Osteocyte (in vitro differentiated cells): ENCODE results near the gene BET1L. TPM values are rescaled to one million over a fixed set of nuclear protein-coding genes. Genes with fewer than 3 reads are reported as not detected.
"Not testable (repeated sequence)": the region's sequence is repeated elsewhere in the genome, so short reads cannot be mapped to it uniquely, and the experiment has no call there.

Experiments
- DNase-seq: peaks from one replicate; pipeline ENCODE4 v3.0.0; 2021; ENCODE audit warnings: mixed read lengths; ENCODE audit not compliant: unreplicated experiment; ENCODE audit errors: extremely low spot score
- H3K27ac Mint-ChIP-seq: one replicate; pipeline ENCODE4 v1.8.0; 2021; ENCODE audit warnings: mild to moderate bottlenecking, mixed read lengths; ENCODE audit not compliant: unreplicated experiment
- H3K27me3 Mint-ChIP-seq: one replicate; pipeline ENCODE4 v1.8.0; 2021; ENCODE audit warnings: mixed read lengths; ENCODE audit not compliant: unreplicated experiment
- H3K36me3 Mint-ChIP-seq: one replicate; pipeline ENCODE4 v1.8.0; 2021; ENCODE audit warnings: mixed read lengths; ENCODE audit not compliant: unreplicated experiment
- H3K4me1 Mint-ChIP-seq: one replicate; pipeline ENCODE4 v1.8.0; 2021; ENCODE audit warnings: mixed read lengths; ENCODE audit not compliant: unreplicated experiment
- H3K4me3 Mint-ChIP-seq: one replicate; pipeline ENCODE4 v1.8.0; 2021; ENCODE audit warnings: mild to moderate bottlenecking, moderate library complexity, mixed read lengths; ENCODE audit not compliant: unreplicated experiment
- H3K9me3 Mint-ChIP-seq: one replicate; pipeline ENCODE4 v1.8.0; 2021; ENCODE audit warnings: mixed read lengths; ENCODE audit not compliant: unreplicated experiment
- CTCF ChIP-seq: fragments of 200-600 bp; sonication (generic); IDR thresholded peaks from 2 replicates; pipeline ENCODE4 v1.5.0; 2021; ENCODE audit warnings: antibody characterized with exemption, mild to moderate bottlenecking, moderate library complexity
- total RNA-seq: library from RNA; stranded (reverse); gene quantifications from 2 replicates; pipeline ENCODE4 v1.2.1, GENCODE V29; 2021

BET1L gene
- total RNA-seq, 1 donor from 2014 or later = 59.3 TPM

- no peaks in the 10 kb centered on the region for H3K27me3 Mint-ChIP-seq
- H3K9me3 Mint-ChIP-seq = no peaks in the 10 kb centered on the region
- DNase-seq = peak; percentile 83
- H3K4me1 Mint-ChIP-seq = no peaks in the 10 kb centered on the region
- H3K27ac Mint-ChIP-seq = no peak overlapping the region
- TF ChIP-seq CTCF = no peak
- H3K36me3 Mint-ChIP-seq = peaks cover 4% of the 10 kb centered on the region
- H3K4me3 Mint-ChIP-seq = no peak overlapping the region
Measured at GRCh38 chr11:196786-197731, 10.1 kb downstream of the BET1L start.

- H3K27ac Mint-ChIP-seq, H3K9me3 Mint-ChIP-seq, H3K4me1 Mint-ChIP-seq, H3K36me3 Mint-ChIP-seq, H3K27me3 Mint-ChIP-seq, DNase-seq, H3K4me3 Mint-ChIP-seq: not testable (repeated sequence)
Measured at GRCh38 chr11:193481-193880, 13.7 kb downstream of the BET1L start.

GRCh38 chr11:192674-193128 is 14.5 kb downstream of the BET1L start, which contains the start of gene SCGB1C1:
TSS of gene SCGB1C1 (plus strand) at chr11:193078. CDS start at chr11:193100, 22 bp downstream.
- not testable (repeated sequence) for H3K36me3 Mint-ChIP-seq, DNase-seq, H3K27me3 Mint-ChIP-seq, H3K4me1 Mint-ChIP-seq, H3K27ac Mint-ChIP-seq, H3K4me3 Mint-ChIP-seq, H3K9me3 Mint-ChIP-seq

DNA sequence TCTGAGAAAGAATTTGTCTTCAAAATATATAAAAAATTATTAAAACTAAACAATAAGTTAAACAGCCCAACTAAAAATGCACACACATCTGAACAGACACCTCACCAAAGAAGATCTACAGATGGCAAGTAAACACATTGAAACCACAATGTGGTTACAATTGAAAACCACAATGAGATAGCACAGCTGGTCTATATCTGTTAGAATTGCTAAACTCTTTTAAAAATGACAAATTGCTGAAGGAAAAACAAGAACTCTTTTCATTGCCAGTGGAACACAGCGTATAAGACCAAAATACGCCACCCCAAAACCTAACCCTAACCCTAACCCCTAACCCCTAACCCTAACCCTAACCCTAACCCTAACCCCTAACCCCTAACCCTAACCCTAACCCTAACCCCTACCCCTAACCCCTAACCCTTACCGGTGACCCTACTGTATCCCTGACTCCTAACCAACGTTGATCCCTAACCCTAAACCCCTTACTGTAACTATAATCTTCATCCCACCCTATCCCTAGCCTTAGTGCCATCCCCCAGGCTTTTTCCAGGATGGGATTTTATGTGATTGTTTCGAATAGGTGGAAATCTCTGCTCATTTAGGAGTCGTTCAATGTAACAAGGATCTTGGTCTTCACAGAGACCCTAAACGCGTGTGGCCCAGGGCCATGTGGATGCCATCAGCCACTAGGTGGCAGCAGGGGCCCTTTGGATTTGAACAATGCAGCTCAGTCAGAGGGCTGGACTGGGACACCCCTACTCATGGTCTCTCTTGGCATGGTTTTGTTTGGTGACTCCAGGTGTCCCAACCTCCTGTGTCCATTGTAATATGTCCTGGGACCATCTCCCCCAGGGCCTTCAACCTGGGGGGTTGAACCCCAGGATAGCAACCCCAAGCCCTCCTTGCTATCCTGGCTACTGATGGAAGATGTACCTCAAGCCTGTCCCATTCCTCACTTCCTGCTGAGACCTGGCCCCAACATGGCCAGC is 15.4 kb downstream of the BET1L start:
- DNase-seq, H3K27ac Mint-ChIP-seq, H3K4me3 Mint-ChIP-seq, H3K27me3 Mint-ChIP-seq, H3K36me3 Mint-ChIP-seq, H3K9me3 Mint-ChIP-seq, H3K4me1 Mint-ChIP-seq: not testable (repeated sequence)
- peak; percentile 37 for TF ChIP-seq CTCF

DNA sequence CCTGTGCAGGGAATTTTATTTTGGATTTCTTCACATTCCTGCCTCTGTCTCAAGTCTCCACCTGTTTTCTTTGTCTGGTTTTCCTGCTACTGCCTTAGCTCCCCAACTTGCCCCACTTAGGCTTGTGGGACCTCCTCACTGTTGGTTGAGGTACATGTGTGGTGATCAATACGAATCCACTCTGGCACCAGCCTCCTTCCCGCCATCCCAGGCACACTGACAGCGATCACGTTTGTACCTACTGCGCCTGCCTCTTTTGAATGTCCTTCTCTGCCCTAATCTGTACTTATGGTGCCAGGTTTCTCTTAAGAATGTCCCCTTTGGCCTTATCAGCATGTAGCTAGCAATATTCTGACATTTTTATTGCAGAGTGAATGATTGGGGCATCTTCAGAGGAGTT is 16.7 kb downstream of the BET1L start:
- not testable (repeated sequence) for H3K4me1 Mint-ChIP-seq, H3K27ac Mint-ChIP-seq, H3K36me3 Mint-ChIP-seq, H3K9me3 Mint-ChIP-seq, H3K4me3 Mint-ChIP-seq, H3K27me3 Mint-ChIP-seq, DNase-seq

DNA sequence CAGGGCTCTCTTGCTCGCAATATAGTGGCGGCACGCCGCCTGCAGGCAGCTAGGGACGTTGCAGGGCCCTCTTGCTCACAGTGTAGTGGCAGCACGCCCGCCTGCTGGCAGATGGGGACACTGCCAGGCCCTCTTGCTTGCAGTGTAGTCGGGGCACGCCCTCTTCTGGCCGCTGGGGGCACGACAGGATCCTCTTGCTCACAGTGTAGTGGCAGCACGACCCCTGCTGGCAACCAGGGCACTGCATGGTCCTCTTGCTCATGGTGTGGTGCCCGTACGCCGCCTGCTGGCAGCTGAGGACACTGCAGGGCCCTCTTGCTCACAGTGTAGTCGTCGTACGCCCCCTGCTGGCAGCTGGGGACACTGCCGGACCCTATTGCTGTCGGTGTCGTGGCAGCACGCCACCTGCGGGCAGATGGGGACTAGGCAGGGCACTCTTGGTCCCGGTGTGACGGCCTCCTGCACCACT is 17.3 kb downstream of the BET1L start:
- not testable (repeated sequence) for DNase-seq, H3K36me3 Mint-ChIP-seq, H3K4me1 Mint-ChIP-seq, H3K9me3 Mint-ChIP-seq, H3K4me3 Mint-ChIP-seq, H3K27me3 Mint-ChIP-seq, H3K27ac Mint-ChIP-seq
- peak; percentile 22 for TF ChIP-seq CTCF

GRCh38 chr11:189200-189783 is 17.9 kb downstream of the BET1L start:
- not testable (repeated sequence) for H3K36me3 Mint-ChIP-seq, H3K27me3 Mint-ChIP-seq, H3K9me3 Mint-ChIP-seq, H3K4me1 Mint-ChIP-seq, DNase-seq, H3K4me3 Mint-ChIP-seq, H3K27ac Mint-ChIP-seq
